ENCODE measurements around the gene CLASP1.

CLASP1 gene

DNA sequence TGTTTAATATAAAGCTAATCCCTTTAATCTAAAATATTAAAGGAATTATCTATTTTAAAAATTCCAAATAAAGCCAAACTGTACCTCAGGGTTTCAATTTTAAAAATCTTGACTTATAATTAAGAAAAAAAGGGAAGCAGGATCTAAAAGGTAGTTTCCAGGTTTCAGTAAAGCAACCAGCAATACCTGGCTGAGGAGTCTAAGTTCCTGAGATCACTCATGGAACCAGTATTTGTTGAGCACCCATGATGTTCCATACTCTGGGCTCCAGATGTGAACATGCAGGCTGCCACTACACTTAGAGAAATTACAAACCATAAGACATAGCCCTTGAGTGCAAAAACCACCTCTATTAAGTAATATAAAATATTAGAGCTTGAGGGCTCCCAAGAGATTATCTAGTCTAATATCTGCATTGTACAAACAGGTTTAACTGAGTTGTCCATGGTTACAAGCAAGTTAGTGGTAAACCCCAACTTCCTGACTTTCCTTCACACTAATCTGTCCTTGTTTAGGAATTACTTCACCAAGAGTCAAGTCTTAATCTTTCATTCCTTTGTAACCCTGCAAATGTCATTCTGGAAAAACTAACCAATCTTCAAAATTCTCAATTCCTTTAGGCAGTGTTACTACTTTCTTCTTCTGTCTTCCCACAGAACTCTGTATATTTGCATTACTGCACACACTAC lies 49.2 kb downstream of the CLASP1 start:
- ATAC-seq (replicated peaks) (peak; percentile 41), DNase-seq (no peak)
- Mint-ChIP-seq H3K4me3 (no peak overlapping the region), H3K4me1 (ENCODE audit: low read depth in 2 of 2) (peaks cover 40 to 57% of the 10 kb centered on the region in 2 donors), H3K27ac (peak overlapping the region; percentile 51 to 56), H3K27me3 (no peaks in the 10 kb centered on the region), H3K36me3 (ENCODE audit: insufficient read depth) (peaks cover 10% of the 10 kb centered on the region), H3K9me3 (no peaks in the 10 kb centered on the region)

- ATAC-seq (replicated peaks) (no peak), DNase-seq (no peak)
- H3K36me3 Mint-ChIP-seq (ENCODE audit: insufficient read depth), result peaks cover 14% of the 10 kb centered on the region
- no peaks in the 10 kb centered on the region for H3K27me3 Mint-ChIP-seq
- no peak overlapping the region for H3K4me3 Mint-ChIP-seq
- no peaks in the 10 kb centered on the region for H3K9me3 Mint-ChIP-seq
- H3K4me1 Mint-ChIP-seq (ENCODE audit: low read depth in 2 of 2), result peaks cover 37 to 52% of the 10 kb centered on the region in 2 donors
- H3K27ac Mint-ChIP-seq, result no peak overlapping the region
These were observed 51.2 kb downstream of the CLASP1 start for GRCh38 chr2:121598087-121598486.

DNA sequence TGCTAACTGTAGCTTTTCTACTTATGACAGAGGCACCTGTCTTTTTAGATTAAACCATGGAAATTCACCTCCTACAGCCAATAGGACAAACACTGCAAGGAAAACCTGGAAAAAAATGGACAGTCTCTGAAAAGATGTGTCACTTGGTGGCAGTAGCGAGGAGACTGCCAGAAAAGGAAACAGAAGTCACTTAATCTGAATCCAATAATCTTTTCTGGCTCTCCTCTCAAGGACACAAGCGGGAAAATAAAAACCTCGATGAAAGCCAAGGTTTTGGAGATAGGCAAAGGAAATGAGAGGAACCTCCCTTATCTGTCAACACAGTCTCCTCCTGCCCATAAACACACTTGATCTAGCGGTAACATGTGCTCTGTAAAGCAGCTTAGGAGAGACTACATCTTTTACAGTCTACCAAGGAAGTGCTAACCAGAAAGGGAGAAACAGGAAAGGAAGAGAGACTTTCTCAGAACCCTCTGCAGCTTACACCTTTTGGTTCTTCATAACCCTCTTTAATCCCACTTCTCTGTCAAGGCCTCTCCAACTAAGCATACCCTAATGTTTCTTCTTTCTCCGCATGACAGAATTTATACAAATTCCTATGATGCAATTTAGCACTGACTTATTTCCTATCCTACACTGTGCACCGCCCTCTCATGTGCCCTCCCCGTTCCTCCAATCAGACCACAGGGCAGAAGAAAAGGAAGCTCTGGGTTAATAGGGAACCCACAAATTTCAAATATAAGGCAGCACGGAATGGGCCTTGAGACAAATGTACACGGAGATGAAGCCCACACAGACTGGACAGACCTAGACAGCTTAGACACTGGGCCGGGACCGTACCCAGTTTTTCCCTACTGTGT lies 52.8 kb downstream of the CLASP1 start:
- Mint-ChIP-seq H3K36me3 (ENCODE audit: insufficient read depth) (peaks cover 12% of the 10 kb centered on the region), H3K4me1 (ENCODE audit: low read depth in 2 of 2) (peaks cover 34 to 48% of the 10 kb centered on the region in 2 donors), H3K9me3 (no peaks in the 10 kb centered on the region), H3K27me3 (no peaks in the 10 kb centered on the region), H3K27ac (peak overlapping the region; percentile 44 to 52), H3K4me3 (peak overlapping the region; percentile 13 to 53)
- DNase-seq (no peak), ATAC-seq (replicated peaks) (peak; percentile 75)

DNA sequence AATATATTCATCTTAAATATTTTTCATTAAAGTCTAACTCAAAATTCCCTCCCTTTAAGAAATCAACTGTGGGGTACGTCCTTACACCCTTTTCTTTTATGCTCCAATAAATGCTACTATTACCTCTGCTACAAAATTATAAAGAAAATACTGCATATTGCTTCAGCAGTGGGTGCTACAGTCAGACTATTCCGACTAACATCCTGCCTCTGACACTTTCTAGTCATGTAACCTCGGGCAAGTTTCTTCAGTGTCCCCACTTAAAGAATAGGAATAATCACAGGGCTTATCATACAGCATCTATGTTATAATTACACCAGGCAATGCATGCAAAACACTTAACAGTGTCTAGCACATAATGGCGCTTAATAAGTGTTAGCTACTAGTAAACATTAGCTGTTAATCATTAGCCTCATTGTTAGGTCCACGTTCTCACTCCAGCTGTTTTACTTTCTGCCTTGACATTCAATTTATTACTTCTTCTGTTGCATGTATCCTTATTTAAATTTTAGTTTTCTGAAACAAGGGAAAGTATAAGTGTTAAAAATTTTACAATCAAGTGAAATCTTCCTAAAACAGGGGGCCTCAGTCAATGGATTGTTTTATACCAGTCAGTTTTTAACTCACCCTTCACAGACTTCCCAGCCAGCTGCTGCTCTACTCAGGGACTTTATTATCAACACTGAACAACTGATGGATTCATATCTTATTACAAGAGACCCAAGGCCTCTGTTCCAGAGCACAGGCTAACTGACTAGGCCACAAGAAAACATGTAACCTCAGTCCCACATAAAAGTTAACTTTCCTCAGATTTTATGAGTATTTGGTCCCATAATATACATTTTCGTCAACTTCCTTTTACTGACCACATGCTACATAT lies 54.0 kb downstream of the CLASP1 start:
- Mint-ChIP-seq H3K4me3 (no peak overlapping the region), H3K27me3 (no peaks in the 10 kb centered on the region), H3K4me1 (ENCODE audit: low read depth in 2 of 2) (peaks cover 28 to 42% of the 10 kb centered on the region in 2 donors), H3K9me3 (no peaks in the 10 kb centered on the region), H3K36me3 (ENCODE audit: insufficient read depth) (peaks cover 16% of the 10 kb centered on the region), H3K27ac (peak overlapping the region; percentile 44 to 52)
- no peak for DNase-seq
- no peak for ATAC-seq (replicated peaks)

DNA sequence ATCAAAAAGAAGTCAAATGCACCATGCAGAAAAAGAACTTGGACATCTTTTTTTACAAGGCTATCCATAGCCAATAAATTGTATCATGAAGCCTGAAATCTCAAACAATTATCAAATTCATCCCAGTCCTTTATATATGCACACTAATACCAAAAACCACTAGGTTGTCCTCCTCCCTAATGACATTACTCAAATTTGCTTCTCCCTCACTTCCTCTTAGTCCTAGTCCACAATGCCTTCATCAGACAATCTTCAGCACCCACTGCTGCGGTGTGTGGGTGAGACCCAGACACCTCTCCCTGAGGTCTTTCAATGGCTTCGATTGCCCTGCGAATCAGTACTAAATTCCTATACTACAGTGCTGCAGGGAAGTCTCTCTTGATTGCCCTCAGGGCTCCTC lies 58.1 kb downstream of the CLASP1 start:
- Mint-ChIP-seq H3K27me3 (no peaks in the 10 kb centered on the region), H3K27ac (peak overlapping the region in 1 of 2 donors; percentile 32), H3K4me1 (ENCODE audit: low read depth in 2 of 2) (peaks cover 17 to 29% of the 10 kb centered on the region in 2 donors), H3K4me3 (peak overlapping the region in 1 of 2 donors; percentile 5), H3K9me3 (no peaks in the 10 kb centered on the region), H3K36me3 (ENCODE audit: insufficient read depth) (peaks cover 29% of the 10 kb centered on the region)
- no peak for DNase-seq
- ATAC-seq (replicated peaks), result no peak

DNA sequence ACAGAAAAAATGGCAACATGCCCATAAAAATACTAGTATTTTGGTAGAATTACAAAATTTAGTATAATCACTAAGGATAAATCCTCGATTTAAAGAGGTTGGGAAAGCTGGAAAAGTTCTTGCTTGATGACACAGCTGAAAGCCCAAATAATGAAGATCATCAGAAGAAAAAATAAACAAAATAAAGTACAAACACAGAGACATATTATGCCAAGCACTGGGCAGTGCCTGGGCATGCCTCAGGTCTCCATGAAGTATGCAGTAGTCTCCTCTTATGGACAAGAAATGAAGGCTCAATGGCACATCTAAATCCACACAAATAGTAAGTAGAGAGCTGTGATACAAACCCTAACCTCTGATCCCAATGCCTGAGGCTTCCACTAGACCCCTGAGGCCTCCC lies 60.9 kb downstream of the CLASP1 start:
- Mint-ChIP-seq H3K4me1 (ENCODE audit: low read depth in 2 of 2) (peaks cover 18 to 28% of the 10 kb centered on the region in 2 donors), H3K36me3 (ENCODE audit: insufficient read depth) (peaks cover 25% of the 10 kb centered on the region), H3K27ac (peak overlapping the region; percentile 42 to 44), H3K27me3 (no peaks in the 10 kb centered on the region), H3K9me3 (no peaks in the 10 kb centered on the region), H3K4me3 (no peak overlapping the region)
- DNase-seq (no peak), ATAC-seq (replicated peaks) (no peak)

DNA sequence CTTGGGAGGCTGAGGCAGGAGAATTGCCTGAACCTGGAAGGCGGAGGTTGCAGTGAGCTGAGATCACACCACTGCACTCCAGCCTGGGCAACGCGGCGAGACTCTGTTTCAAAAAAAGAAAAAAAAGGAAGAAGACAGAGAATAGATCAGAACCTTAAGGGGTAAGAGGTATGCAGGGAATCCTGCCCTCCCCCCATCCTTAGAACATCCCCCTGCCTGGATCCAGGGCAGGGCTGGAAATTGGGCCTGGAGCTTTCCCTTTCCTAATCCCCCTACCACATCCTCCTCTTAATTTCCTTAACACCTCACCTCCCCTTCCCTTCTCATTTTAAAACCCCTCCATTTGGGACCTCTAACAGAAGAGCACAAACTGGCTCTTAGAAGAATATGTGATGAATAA lies 62.1 kb downstream of the CLASP1 start:
- no peaks in the 10 kb centered on the region for H3K27me3 Mint-ChIP-seq
- H3K27ac Mint-ChIP-seq, result no peak overlapping the region
- no peak for DNase-seq
- peaks cover 22% of the 10 kb centered on the region for H3K36me3 Mint-ChIP-seq (ENCODE audit: insufficient read depth)
- no peak for ATAC-seq (replicated peaks)
- H3K9me3 Mint-ChIP-seq, result no peaks in the 10 kb centered on the region
- no peak overlapping the region for H3K4me3 Mint-ChIP-seq
- H3K4me1 Mint-ChIP-seq (ENCODE audit: low read depth in 2 of 2), result peaks cover 17 to 32% of the 10 kb centered on the region in 2 donors

DNA sequence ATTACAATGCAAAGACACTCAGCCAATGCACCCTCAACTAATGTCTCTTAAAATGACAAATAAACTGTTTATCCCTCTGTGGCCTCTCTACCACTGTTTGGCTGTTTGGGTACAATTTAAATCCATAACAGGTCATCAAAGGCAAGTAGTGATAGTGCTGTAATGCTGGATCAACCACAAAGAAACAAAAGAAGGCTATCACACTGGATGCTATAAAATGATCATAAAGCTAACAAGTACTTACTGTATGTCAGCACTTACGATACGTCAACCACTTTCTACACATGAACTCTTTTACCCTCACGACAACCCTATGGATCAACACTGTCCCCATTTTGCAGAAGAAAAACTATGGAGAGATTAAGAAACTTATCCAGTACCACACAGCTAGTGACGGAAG lies 64.5 kb downstream of the CLASP1 start:
- Mint-ChIP-seq H3K27ac (peak overlapping the region in 1 of 2 donors; percentile 73), H3K9me3 (no peaks in the 10 kb centered on the region), H3K36me3 (ENCODE audit: insufficient read depth) (peaks cover 16% of the 10 kb centered on the region), H3K4me3 (no peak overlapping the region), H3K27me3 (no peaks in the 10 kb centered on the region), H3K4me1 (ENCODE audit: low read depth in 2 of 2) (peaks cover 10 to 37% of the 10 kb centered on the region in 2 donors)
- ATAC-seq (replicated peaks), result no peak
- DNase-seq, result no peak

DNA sequence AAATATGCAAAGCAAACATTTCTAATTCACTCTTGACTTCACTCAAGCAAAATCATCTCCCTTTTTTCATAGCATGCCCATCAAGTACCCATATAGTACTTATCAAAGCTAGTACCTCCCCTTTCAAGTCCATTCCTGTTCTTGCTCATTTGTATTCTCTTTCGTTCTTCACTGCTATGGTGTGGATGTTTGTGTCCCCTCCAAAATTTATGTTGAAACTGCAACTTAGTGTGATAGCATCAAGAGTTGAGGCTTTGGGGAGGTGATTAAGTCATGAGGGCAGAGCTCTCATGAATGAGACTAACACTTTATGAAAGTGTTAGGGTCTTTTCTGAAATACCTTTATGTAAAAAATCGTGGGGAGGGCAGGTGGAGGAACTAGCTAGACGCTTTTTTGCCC lies 65.7 kb downstream of the CLASP1 start:
- Mint-ChIP-seq H3K27ac (no peak overlapping the region), H3K27me3 (no peaks in the 10 kb centered on the region), H3K4me1 (ENCODE audit: low read depth in 2 of 2) (peaks cover 17 to 45% of the 10 kb centered on the region in 2 donors), H3K36me3 (ENCODE audit: insufficient read depth) (peaks cover 8% of the 10 kb centered on the region), H3K9me3 (no peaks in the 10 kb centered on the region), H3K4me3 (no peak overlapping the region)
- ATAC-seq (replicated peaks) (no peak), DNase-seq (no peak)

- Mint-ChIP-seq H3K4me1 (ENCODE audit: low read depth in 2 of 2) (peaks cover 21 to 50% of the 10 kb centered on the region in 2 donors), H3K27ac (peak overlapping the region; percentile 67 to 74)
- no peak for ATAC-seq (replicated peaks)
These were observed 67.0 kb downstream of the CLASP1 start for GRCh38 chr2:121582272-121582671.

DNA sequence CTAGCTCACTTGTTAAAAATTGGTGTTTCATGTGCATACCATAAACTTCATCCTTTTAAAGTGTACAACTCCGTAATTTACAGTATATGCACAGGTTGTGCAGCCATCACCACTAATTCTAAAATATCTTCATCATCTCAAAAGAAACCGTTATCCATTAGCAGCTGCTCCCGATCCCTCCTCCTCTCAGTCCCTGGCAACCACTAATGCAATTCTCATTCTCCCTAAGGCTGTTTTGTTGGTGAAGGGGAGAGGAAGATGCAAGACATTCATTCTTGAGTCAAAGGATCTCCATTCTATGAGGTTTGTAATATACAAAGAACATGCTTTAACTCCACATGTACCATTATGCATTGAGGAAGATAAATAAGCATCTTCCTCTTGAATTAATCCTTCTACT lies 70.0 kb downstream of the CLASP1 start:
- Mint-ChIP-seq H3K9me3 (no peaks in the 10 kb centered on the region), H3K27ac (peak overlapping the region in 1 of 2 donors; percentile 22), H3K4me3 (no peak overlapping the region), H3K27me3 (no peaks in the 10 kb centered on the region), H3K36me3 (ENCODE audit: insufficient read depth) (peaks cover 5% of the 10 kb centered on the region), H3K4me1 (ENCODE audit: low read depth in 2 of 2) (peaks cover 29 to 55% of the 10 kb centered on the region in 2 donors)
- no peak for DNase-seq
- ATAC-seq (replicated peaks), result no peak

More at GRCh38 chr2:121582272-121582671, 67.0 kb downstream of the CLASP1 start:
- DNase-seq, result no peak
- Mint-ChIP-seq H3K27me3 (no peaks in the 10 kb centered on the region), H3K36me3 (ENCODE audit: insufficient read depth) (peaks cover 13% of the 10 kb centered on the region), H3K4me3 (peak overlapping the region in 1 of 2 donors; percentile 7), H3K9me3 (no peaks in the 10 kb centered on the region)

DNA sequence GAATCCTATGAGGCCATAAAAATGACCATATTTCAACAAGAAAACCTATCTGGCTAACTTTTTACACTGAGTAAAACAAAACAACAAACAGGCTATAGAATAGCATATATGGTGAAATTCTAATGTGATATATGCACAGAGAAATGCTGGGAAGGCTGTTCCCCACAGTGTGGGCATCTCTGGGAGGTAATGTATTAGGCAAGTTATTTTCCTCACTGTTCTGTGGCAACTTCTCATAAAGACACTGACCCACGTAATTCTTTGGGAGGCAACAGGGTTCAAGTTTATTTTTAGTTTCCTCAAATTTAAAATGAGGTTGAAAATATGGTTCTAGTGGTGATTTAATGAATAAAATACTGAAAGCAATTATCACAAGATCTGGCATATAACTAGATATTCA lies 71.9 kb downstream of the CLASP1 start:
- H3K27me3 Mint-ChIP-seq, result no peaks in the 10 kb centered on the region
- DNase-seq (no peak), ATAC-seq (replicated peaks) (no peak)
- peaks cover 5% of the 10 kb centered on the region for H3K36me3 Mint-ChIP-seq (ENCODE audit: insufficient read depth)
- H3K9me3 Mint-ChIP-seq, result no peaks in the 10 kb centered on the region
- no peak overlapping the region for H3K27ac Mint-ChIP-seq
- H3K4me1 Mint-ChIP-seq (ENCODE audit: low read depth in 2 of 2), result peaks cover 28 to 52% of the 10 kb centered on the region in 2 donors
- no peak overlapping the region for H3K4me3 Mint-ChIP-seq

GRCh38 chr2:121576263-121576662 lies 73.0 kb downstream of the CLASP1 start:
- ATAC-seq (replicated peaks), result no peak
- no peaks in the 10 kb centered on the region for H3K27me3 Mint-ChIP-seq
- DNase-seq, result no peak
- H3K27ac Mint-ChIP-seq, result peak overlapping the region; percentile 20 to 53
- H3K4me3 Mint-ChIP-seq, result no peak overlapping the region
- peaks cover 29 to 42% of the 10 kb centered on the region in 2 donors for H3K4me1 Mint-ChIP-seq (ENCODE audit: low read depth in 2 of 2)
- peaks cover 12% of the 10 kb centered on the region for H3K36me3 Mint-ChIP-seq (ENCODE audit: insufficient read depth)
- H3K9me3 Mint-ChIP-seq, result no peaks in the 10 kb centered on the region

Measured in effector memory CD8-positive, alpha-beta T cell (primary cell).